IMR-90 (cell line): ENCODE data around the gene CDH16. TPM values are rescaled to one million over a fixed set of nuclear protein-coding genes. Genes with fewer than 3 reads are reported as not detected.
"Not testable (repeated sequence)": the region's sequence is repeated elsewhere in the genome, so short reads cannot be mapped to it uniquely, and the experiment has no call there.

Source experiments
- ATAC-seq: fragments of 200-7000 bp; cut with Tn5 transposase; 2 replicates; pipeline ENCODE4 v1.9.1; 2020; ENCODE audit warnings: low read depth, mild to moderate bottlenecking, moderate library complexity
- BruUV-seq: library from RNA; stranded (reverse); fragments of 400-500 nt; replicated peaks from 2 replicates; lab custom pipeline; 2021; lab: Mats Ljungman, UMichigan
- CTCF ChIA-PET: fragments of 300-600 bp; formaldehyde crosslinking; extraction: SDS; loops from one replicate; lab custom pipeline; 2021; ENCODE audit warnings: antibody characterized with exemption; lab: Yijun Ruan, JAX
- POLR2A ChIA-PET: fragments of 300-600 bp; sonication (Branson Sonifier 250); formaldehyde crosslinking; loops from one replicate; lab custom pipeline; 2022; ENCODE audit warnings: antibody characterized with exemption; ENCODE audit not compliant: unreplicated experiment; lab: Charles Lee
- DNase-seq: peaks from one replicate; pipeline ENCODE4 v3.0.0; 2013
- H2AFZ ChIP-seq: replicated peaks from 2 replicates; pipeline ENCODE3; 2013; ENCODE audit warnings: low read length, mild to moderate bottlenecking; ENCODE audit not compliant: poor library complexity
- H2AK5ac ChIP-seq: 2 replicates; pipeline ENCODE4 v1.6.1; 2013; ENCODE audit warnings: low read depth, low read length, inconsistent platforms
- H2AK9ac ChIP-seq: replicated peaks from 2 replicates; pipeline ENCODE3; 2013; ENCODE audit warnings: mild to moderate bottlenecking, low read depth, low read length, moderate library complexity; ENCODE audit not compliant: poor library complexity
- H2BK120ac ChIP-seq: 2 replicates; pipeline ENCODE4 v1.6.1; 2013; ENCODE audit warnings: low read depth, low read length, inconsistent platforms
- H2BK15ac ChIP-seq: 3 replicates; pipeline ENCODE4 v1.6.1; 2013; ENCODE audit warnings: low read depth, low read length, inconsistent platforms
- H2BK20ac ChIP-seq: 2 replicates; pipeline ENCODE4 v1.6.1; 2013; ENCODE audit warnings: low read depth, mild to moderate bottlenecking, inconsistent platforms, low read length, moderate library complexity
- H2BK5ac ChIP-seq: 2 replicates; pipeline ENCODE4 v1.6.1; 2013; ENCODE audit warnings: mild to moderate bottlenecking, low read depth, low read length, inconsistent platforms; ENCODE audit not compliant: poor library complexity, severe bottlenecking
- H3K14ac ChIP-seq: replicated peaks from 2 replicates; pipeline ENCODE4 v1.6.1; 2013; ENCODE audit warnings: low read depth, low read length, inconsistent platforms
- H3K18ac ChIP-seq: 2 replicates; pipeline ENCODE4 v1.6.1; 2013; ENCODE audit warnings: low read depth, low read length, control low read depth
- H3K23ac ChIP-seq: 2 replicates; pipeline ENCODE4 v1.6.1; 2013; ENCODE audit warnings: low read depth, low read length, inconsistent platforms
- H3K27ac ChIP-seq: 2 replicates; pipeline ENCODE4 v1.5.1; 2013; ENCODE audit warnings: mild to moderate bottlenecking, control low read depth, low read length; ENCODE audit not compliant: insufficient read depth
- H3K27me3 ChIP-seq: 2 replicates; pipeline ENCODE4 v1.6.1; 2013; ENCODE audit warnings: low read length; ENCODE audit not compliant: control insufficient read depth, insufficient read depth
- H3K36me3 ChIP-seq: 2 replicates; pipeline ENCODE4 v1.6.1; 2013; ENCODE audit warnings: low read length, mixed read lengths; ENCODE audit not compliant: control insufficient read depth, insufficient read depth
- H3K4ac ChIP-seq: 2 replicates; pipeline ENCODE4 v1.6.1; 2013; ENCODE audit warnings: low read depth, low read length, inconsistent platforms
- H3K4me1 ChIP-seq: 2 replicates; pipeline ENCODE4 v1.6.1; 2013; ENCODE audit warnings: low read length, mixed read lengths; ENCODE audit not compliant: control insufficient read depth, insufficient read depth
- H3K4me2 ChIP-seq: 2 replicates; pipeline ENCODE4 v1.6.1; 2013; ENCODE audit warnings: low read depth, mild to moderate bottlenecking, control low read depth, low read length, moderate library complexity
- H3K4me3 ChIP-seq: 2 replicates; pipeline ENCODE4 v1.5.1; 2013; ENCODE audit warnings: low read depth, mild to moderate bottlenecking, control low read depth, low read length, moderate library complexity; ENCODE audit not compliant: insufficient read depth
- H3K56ac ChIP-seq: 2 replicates; pipeline ENCODE4 v1.6.1; 2013; ENCODE audit warnings: low read length, inconsistent platforms; ENCODE audit not compliant: insufficient read depth; ENCODE audit errors: extremely low read depth
- H3K79me1 ChIP-seq, 2 experiments: 2 replicates each; pipeline ENCODE4 v1.6.1; 2013; ENCODE audit warnings: low read length in 2 of 2, inconsistent platforms in 1 of 2, low read depth in 1 of 2
- H3K9ac ChIP-seq: 2 replicates; pipeline ENCODE4 v1.6.1; 2013; ENCODE audit warnings: low read depth, low read length, control low read depth
- H3K9me1 ChIP-seq: 2 replicates; pipeline ENCODE4 v1.6.1; 2013; ENCODE audit warnings: low read length, inconsistent platforms; ENCODE audit not compliant: insufficient read depth
- H3K9me3 ChIP-seq: 2 replicates; pipeline ENCODE4 v1.6.1; 2013; ENCODE audit warnings: low read length; ENCODE audit not compliant: control insufficient read depth, insufficient read depth
- H4K20me1 ChIP-seq: 2 replicates; pipeline ENCODE4 v1.6.1; 2013; ENCODE audit warnings: low read length, inconsistent platforms; ENCODE audit not compliant: insufficient read depth
- H4K5ac ChIP-seq: 2 replicates; pipeline ENCODE4 v1.6.1; 2013; ENCODE audit warnings: mild to moderate bottlenecking, low read depth, low read length, control low read depth
- H4K8ac ChIP-seq, 2 experiments: 2 replicates each; pipeline ENCODE4 v1.6.1; 2013; ENCODE audit warnings: low read depth in 2 of 2, low read length in 2 of 2, control low read depth in 1 of 2, inconsistent platforms in 1 of 2
- H4K91ac ChIP-seq: 2 replicates; pipeline ENCODE4 v1.6.1; 2013; ENCODE audit warnings: low read depth, low read length, inconsistent platforms; ENCODE audit not compliant: insufficient read depth
- WGBS, 2 experiments: methylation state at CpG; one replicate each; pipeline versions ENCODE4 v1.1.5 to v1.1.7; 2013; ENCODE audit warnings: missing lambda C conversion rate in 2 of 2; ENCODE audit not compliant: insufficient read length in 1 of 2; ENCODE audit errors: extremely low coverage in 2 of 2; 5-methylcytosine and 5-hydroxymethylcytosine counted together
- dilution Hi-C: fragments of 300-500 bp; cut with HindIII; formaldehyde crosslinking; loops from one replicate; pipeline ENCODE4 v1.14.3; 2018; ENCODE audit warnings: low sequenced_read_pairs; ENCODE audit not compliant: unreplicated experiment
- in situ Hi-C: fragments of 300-500 bp; cut with MboI; formaldehyde crosslinking; loops from 3 replicates; pipeline ENCODE4 v1.14.3; 2019; ENCODE audit warnings: low sequenced_read_pairs, inconsistent platforms, mixed read lengths
- intact Hi-C: fragments of 100-400 bp; cut with micrococcal nuclease; formaldehyde crosslinking; loops from 2 replicates; pipeline ENCODE4 v1.10.0; 2022
- polyA plus RNA-seq, 3 experiments: library from polyadenylated mRNA; depleted of rRNA; stranded (reverse); fragments of >200 nt; gene quantifications; 2 replicates each; pipeline ENCODE4 v1.2.3, GENCODE V29; 2012; ENCODE audit warnings: low replicate concordance in 1 of 3
- total RNA-seq: library from RNA; depleted of rRNA; stranded (reverse); fragments of >200 nt; gene quantifications from 2 replicates; pipeline ENCODE4 v1.2.3, GENCODE V29; 2012

The CDH16 gene
- total and polyA plus RNA-seq, 2 of the 4 experiments (the other 2 are of a cell fraction) = not detected

- H3K56ac ChIP-seq, H3K14ac ChIP-seq, H3K4me2 ChIP-seq, H3K23ac ChIP-seq, H3K18ac ChIP-seq, dilution Hi-C loops, H3K27me3 ChIP-seq, H4K5ac ChIP-seq, H2BK5ac ChIP-seq, H4K20me1 ChIP-seq, ATAC-seq, H3K9ac ChIP-seq, H2AK9ac ChIP-seq, H2AK5ac ChIP-seq, BruUV-seq, H3K9me3 ChIP-seq, DNase-seq, H3K27ac ChIP-seq, H4K8ac ChIP-seq, H2AFZ ChIP-seq, POLR2A ChIA-PET, H2BK120ac ChIP-seq, H2BK15ac ChIP-seq, H4K91ac ChIP-seq, H3K4ac ChIP-seq, H3K4me3 ChIP-seq, H3K36me3 ChIP-seq, H3K79me1 ChIP-seq, H2BK20ac ChIP-seq: not testable (repeated sequence)
- peaks cover 29% of the 10 kb centered on the region for H3K4me1 ChIP-seq
- H3K9me1 ChIP-seq = peaks cover 27% of the 10 kb centered on the region
- WGBS, 2 experiments = 86% methylated on average over 3 of the region's 5 CpGs; no CpG with 5 or more reads in 1 of the 2 experiments
- in situ Hi-C loops (loop anchor here (5.0 kb wide), 1 partner anchor 36 kb away; the partner anchor contains the start of gene CIAO2B), intact Hi-C loops (loop anchor here (10.0 kb wide), 1 partner anchor 258 kb away; the partner anchor contains the start of genes B3GNT9, FBXL8 and TRADD)
- CTCF ChIA-PET = interaction anchor here (0.6 kb wide), 1 partner anchor 115 kb away, joined by 3 read pairs; no protein-coding TSS in a partner anchor
These were observed 22.0 kb downstream of the CDH16 start for GRCh38 chr16:66896682-66897081.
